NCI-H345 (cell line): ENCODE results near the gene CRADD.
"Not testable (repeated sequence)": the region's sequence is repeated elsewhere in the genome, so short reads cannot be mapped to it uniquely, and the experiment has no call there.

ENCODE experiments used
- DNase-seq: peaks from one replicate; lab custom pipeline; 2025; lab: John Stamatoyannopoulos, UW

CRADD gene

DNA sequence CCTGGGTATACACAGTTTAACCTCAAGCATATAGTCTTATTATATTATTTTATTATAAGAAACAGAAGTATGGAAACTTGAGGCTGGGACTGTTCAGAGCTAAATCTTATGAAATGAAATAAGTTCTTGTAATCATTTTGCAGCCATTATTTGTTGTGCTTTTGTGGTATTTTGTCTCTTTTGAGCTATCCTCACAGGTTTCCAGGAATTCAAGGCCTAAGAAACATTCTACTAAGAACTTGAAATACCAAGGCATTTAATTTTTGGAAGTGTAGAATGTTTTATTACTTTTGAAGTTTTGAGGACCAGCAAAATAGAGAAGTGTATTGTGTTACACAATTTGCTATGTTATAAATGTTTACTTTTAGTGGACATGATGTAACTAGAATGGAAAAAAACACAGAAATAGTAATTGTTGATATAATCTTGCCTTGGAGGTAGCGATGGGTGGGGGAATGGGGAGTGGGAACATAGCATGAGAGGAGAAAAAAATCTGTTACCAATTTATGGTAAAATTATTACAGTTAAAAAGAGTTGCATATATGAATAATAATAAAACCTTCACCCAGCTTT, 81.7 kb downstream of the CRADD start:
- DNase-seq: no peak

GRCh38 chr12:93759512-93760081, 82.4 kb downstream of the CRADD start:
- no peak for DNase-seq

DNA sequence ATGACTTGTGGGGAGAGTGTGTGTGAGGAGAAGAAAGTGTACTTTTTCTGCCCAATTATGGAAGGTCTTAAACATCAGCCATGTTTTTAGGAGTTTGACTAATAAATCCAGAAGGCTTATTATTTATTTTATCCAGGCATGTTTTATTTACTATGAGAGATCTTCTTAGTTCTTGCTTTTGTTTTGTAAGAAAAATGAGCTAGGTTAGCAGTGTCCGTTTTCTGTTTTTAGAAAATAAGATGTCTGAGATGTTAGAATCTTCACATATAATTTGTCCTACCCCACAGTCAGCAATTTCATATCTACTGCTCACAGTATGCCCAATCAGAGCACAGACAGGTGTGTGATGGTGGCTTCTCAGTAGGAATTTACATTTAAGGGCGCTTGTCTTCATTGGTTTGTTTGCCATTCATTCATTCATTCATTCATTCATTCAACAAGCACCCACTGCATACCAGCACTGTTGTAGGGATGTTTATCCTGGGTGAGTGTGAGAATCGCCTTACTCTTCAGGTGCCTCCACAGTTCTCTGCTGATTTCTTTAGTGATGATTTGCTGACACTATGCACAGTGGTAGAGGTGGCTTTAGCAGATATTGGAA, 83.2 kb downstream of the CRADD start:
- DNase-seq: no peak

- no peak for DNase-seq
Observed at GRCh38 chr12:93762059-93762719, 85.0 kb downstream of the CRADD start.

DNA sequence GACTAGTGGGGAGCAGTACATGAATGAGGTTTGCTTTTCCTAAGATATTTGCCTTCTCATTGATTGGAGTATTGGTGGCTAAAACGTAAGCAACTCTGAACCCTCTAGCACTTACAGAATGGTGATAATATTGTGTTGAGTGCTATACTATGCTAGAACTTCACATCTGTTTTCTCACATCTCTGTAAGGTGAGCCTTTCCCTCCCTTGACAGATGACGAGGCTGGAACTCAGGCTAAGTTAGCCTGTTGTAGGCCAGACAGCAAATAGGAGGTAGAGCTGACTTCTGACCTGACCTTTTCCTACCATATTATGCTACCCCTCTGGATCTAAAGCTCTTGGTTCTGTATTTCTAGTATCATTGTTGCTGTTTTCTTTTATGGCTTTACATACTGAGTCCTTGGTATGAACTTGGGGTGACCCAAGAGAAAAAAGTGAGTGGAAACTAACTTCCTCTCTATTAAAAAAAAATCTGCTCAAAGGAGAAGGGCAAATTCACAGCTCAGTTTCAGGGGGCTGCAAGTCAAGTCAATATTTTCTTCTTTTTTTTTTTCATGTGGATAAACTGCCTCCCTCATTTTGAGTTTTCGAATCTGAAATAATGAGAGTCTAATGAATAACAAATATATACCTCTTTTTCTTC, 85.9 kb downstream of the CRADD start:
- no peak for DNase-seq

DNA sequence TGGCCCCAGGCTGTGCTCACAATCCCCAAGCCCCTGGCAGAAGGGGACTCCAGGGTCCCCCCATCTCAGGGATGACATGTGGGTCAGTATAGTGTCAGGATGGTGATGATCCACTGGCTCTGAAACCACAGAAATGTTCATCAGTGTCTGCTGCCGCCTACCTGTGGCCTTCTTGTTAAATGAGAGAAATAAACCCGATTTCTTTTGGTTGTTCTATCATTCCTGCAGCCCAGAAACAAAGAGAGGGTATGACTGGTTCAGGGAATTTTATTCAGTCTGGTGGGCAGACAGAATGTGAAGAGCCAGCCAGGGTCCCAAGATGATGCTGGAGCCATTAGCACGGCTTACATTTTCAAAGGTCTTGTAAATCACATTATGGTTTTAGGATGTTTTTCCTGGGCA, 86.6 kb downstream of the CRADD start:
- no peak for DNase-seq

DNA sequence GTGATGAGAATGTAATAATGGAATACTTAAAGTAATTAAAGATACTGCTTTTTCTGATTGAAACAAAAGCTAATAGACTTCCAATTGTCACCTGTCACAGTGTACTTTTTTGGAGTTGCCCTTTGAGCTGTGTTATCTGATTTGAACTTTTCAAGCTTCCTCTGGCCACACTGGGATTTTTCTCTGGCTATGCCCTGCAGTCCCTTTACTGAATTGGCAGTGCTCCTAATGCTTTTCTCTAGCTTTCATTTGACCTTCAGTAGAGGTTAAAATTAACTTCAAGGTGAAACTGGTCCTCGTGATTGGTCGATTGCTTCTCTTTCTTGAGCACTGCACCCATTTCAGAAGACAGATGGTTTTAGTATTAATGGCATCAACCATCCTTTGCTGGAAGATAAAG, 89.2 kb downstream of the CRADD start:
- no peak for DNase-seq

GRCh38 chr12:93766796-93767523, 89.8 kb downstream of the CRADD start:
- DNase-seq: peak; percentile 35

DNA sequence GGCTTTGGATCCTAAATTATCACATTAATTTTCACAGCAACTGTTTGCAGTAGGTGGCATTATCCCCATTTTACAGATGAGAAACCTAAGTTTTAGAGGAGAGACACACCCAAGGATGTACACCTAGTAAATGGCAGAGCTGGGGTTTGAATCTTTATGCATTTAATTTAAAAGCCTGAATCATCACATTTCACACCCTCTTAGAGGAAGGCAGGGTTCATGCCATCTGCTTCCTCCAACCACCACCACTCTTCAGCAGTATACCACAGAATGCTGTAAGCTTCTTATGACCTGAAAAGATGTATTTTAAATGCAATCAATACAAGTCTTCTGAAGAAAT, 90.3 kb downstream of the CRADD start:
- DNase-seq: no peak

DNA sequence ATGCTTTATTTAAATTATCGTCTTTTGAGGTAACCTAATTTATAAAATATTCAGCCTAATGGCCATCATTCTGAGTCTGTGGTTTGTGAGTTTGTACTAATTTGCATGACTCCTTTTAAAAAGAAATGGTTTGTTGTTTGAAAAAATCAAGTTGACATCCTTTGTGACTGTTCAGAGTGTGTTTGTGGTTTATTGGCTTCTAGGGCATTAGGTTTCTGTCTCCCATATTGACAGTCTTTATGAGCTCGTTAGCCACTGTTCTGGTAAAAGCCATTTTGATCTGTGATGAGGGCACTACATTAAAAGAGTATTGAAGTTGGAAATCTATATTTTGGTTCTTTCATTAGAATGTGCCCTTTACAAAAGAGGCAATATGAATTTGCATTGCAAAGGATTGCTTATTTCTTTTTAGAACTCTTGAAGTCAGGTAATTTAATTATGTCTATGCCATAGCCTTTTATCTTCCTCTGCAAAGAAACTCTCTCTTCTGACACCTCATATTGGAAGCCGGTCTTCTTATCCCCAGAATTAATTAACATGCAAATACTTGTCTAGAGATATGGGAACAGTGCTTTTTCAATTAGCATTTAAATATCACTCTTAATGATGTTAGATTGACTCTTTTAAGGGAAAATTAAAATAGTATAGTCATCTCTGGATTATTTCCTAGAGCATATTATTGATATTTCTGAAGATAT, 95.0 kb downstream of the CRADD start:
- DNase-seq: no peak

DNA sequence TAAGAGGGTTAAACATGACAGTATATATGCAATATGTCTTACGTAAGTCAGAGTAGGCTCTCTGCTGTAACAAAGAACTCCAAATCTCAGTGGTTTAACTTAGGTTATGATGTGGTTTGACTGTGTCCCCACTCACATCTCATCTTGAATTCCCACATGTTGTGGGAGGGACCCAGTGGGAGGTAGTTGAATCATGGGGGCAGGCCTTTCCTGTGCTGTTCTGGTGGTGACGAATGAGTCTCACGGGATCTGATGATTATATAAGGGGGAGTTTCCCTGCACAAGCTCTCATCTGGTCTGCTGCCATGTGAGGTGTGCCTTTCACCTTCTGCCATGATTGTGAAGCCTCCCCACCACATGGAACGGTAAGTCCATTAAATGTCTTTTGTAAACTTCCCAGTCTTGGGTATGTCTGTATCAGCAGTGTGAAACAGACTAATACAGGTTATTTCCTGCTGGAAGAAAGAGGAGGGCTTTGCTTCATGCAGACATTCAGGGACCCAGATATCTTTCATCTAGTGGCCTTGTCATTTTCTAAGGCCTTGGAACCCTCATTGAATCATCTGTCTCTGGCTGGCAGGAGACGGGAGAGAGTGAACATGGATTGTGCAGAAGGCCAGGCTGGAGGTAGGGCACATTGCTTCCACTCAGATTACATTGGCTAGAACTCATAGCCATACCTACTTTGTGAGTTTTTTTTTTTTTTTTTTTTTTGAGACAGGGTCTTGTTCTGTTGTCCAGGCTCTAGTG, 96.1 kb downstream of the CRADD start:
- DNase-seq: no peak

DNA sequence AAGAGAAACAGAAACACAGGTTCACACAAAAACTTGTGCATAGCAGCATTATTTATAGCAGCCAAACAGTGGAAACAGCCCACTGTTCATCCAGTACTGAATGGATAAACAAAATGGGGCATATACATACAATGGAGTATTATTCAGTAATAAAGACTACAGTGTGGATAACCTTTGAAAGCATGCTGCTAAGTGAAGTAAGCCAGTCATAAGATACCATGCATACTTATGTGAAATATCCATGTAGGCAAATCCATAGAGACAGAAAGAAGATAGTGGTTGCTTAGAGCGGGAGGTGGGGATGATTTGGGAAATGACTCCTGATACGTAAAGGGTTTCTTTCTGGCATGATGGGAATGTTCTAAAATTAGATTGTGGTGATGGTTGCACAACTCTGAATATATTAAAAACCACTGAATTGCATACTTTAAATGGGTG, 99.4 kb downstream of the CRADD start:
- no peak for DNase-seq

DNA sequence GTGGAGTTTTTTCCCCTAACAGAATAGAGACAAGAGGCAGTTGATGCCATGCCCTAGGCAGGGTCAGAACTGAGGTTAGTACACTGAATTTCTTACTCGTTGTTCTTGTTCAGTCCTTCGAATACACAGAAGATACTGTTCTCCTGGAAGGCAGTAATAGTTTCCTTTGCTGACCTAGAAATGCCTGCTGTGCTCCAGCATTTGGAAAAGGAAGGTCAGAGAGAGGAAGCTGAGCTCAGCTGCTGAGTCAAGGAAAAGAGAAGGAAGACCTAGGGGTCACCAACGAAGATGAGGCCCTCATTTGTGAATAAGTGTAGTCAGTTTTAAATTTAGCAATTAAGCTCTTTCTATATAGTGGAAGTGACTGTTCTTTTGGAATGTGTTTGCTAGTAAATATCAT, 100.1 kb downstream of the CRADD start:
- DNase-seq: no peak

- no peak for DNase-seq
Observed at GRCh38 chr12:93778306-93778705, 101.1 kb downstream of the CRADD start.

GRCh38 chr12:93778766-93779165, 101.6 kb downstream of the CRADD start:
- DNase-seq: no peak

DNA sequence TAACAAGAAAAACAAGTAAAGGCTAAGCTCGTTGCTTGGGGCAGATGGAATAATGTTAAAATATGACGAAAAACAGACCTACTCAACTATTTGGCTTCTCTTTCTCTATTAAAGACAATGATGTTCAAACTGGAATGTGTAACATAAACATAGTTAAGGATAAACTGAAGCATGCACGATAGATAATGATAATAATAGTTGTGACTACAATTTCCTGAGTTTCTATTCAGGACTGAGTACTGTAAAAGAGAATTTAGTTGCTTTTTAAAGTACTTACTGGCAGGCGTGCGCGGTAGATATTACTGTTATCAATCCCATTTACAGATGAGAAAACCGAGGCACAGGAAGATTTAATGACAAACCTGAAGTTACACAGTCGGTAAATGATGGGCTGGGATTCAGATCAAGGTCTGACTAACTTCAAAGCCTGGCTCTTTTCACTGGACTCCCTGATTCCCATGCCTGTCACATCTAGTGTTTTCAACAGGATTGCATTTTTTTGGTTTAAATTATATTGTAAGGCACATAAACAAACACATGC, 103.0 kb downstream of the CRADD start:
- no peak for DNase-seq

DNA sequence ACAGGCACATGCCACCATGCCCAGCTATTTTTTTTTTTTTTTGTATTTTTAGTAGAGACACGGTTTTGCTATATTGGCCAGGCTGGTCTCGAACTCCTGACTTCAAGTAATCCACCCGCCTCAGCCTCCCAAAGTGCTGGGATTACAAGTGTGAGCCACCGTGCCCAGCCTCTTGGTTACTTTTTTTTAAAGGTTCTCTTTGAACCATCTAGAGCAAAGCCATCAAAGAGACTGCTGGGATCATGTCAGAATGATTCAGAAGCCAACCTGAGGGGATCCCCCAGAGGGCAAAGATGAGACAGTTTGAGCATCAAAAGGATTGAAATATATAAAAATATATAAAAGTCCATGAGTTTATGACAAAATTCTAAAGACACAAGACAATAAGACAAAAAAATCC, 103.7 kb downstream of the CRADD start:
- DNase-seq: not testable (repeated sequence)

DNA sequence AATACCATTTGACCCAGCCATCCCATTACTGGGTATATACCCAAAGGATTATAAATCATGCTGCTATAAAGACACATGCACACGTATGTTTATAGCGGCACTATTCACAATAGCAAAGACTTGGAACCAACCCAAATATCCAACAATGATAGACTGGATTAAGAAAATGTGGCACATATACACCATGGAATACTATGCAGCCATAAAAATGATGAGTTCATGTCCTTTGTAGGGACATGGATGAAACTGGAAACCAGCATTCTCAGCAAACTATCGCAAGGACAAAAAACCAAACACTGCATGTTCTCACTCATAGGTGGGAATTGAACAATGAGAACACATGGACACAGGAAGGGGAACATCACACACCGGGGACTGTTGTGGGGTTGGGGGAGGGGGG, 104.8 kb downstream of the CRADD start:
- not testable (repeated sequence) for DNase-seq

DNA sequence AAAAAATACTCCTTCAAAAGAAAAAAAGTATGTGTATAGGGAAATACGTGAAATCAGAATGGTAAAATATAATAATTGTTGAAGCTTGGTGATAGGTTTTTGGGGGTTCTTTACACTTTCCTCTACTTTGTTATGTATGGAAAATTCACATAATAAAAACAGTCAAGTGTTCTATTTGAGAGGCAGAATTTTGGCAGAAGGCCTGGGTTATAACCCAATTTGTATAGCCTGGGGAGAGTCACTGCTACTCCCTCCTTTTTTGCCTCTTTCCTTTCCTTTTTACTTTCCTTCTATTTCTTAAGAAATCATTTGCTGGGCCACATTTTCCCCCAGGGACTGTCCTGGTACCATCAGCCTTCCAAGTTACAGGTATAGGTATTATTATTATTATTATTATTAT, 105.7 kb downstream of the CRADD start:
- DNase-seq: no peak

DNA sequence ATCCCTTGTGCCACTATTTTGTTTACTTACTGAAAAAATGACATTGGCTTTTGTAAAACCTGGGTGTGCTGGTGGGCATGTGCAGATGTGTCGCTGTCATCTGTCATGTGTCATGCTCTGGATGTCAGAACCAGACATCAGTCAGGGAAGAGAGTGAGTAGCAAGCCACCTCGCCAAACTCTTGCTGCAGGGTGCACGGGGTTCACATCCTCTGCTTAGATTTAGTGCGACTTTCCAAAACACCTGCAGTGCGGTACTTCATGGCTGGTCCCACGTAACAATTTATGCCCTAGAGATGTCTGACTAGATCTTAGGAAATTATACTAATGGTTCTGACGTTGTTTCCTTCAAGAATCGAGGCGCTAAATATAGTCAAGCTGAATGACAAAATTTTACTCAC, 106.7 kb downstream of the CRADD start:
- no peak for DNase-seq
